PC-9 (cell line): Measurements from ENCODE around the gene FCGR3B.
"Not testable (repeated sequence)": the region's sequence is repeated elsewhere in the genome, so short reads cannot be mapped to it uniquely, and the experiment has no call there.

Experiments
- EZH2 ChIP-seq: fragments of 200-600 bp; sonication (generic); IDR thresholded peaks from 2 replicates; pipeline ENCODE4 v1.8.0; 2017; ENCODE audit warnings: antibody characterized with exemption, low read depth
- TF ChIP-seq, protein P1 (sequence below): fragments of 200-600 bp; sonication (generic); conservative IDR thresholded peaks from 2 replicates; pipeline ENCODE4 v1.6.1; 2017; ENCODE audit warnings: mixed run types, antibody characterized with exemption, mild to moderate bottlenecking, moderate library complexity

DNA sequence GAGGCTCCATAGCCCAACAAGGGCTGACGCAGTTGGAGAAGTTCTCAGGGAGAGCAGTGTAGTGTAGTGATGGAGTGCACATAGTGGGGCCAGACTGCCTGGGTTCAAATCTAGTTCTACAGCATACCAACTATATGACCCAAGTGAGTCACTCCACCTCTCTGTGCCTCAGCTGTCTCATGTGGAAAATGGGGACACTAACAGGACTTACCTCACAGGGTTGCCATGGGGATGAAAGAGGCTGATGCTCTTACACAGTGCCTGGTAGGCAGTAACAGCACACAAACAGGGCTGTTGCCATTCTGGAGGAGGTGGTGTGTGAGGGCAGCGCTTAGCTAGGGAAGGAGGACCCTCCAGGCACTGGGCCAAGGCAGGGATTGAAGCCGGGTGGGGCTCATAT lies 38.4 kb downstream of the FCGR3B start:
- TF ChIP-seq, protein P1, sequence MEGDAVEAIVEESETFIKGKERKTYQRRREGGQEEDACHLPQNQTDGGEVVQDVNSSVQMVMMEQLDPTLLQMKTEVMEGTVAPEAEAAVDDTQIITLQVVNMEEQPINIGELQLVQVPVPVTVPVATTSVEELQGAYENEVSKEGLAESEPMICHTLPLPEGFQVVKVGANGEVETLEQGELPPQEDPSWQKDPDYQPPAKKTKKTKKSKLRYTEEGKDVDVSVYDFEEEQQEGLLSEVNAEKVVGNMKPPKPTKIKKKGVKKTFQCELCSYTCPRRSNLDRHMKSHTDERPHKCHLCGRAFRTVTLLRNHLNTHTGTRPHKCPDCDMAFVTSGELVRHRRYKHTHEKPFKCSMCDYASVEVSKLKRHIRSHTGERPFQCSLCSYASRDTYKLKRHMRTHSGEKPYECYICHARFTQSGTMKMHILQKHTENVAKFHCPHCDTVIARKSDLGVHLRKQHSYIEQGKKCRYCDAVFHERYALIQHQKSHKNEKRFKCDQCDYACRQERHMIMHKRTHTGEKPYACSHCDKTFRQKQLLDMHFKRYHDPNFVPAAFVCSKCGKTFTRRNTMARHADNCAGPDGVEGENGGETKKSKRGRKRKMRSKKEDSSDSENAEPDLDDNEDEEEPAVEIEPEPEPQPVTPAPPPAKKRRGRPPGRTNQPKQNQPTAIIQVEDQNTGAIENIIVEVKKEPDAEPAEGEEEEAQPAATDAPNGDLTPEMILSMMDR: not testable (repeated sequence)
- not testable (repeated sequence) for TF ChIP-seq EZH2
